Right kidney (tissue), 1 donor: ENCODE data around the gene ANLN.
"Not testable (repeated sequence)": the region's sequence is repeated elsewhere in the genome, so short reads cannot be mapped to it uniquely, and the experiment has no call there.

Source experiments
- DNase-seq: peaks from one replicate; pipeline ENCODE4 v3.0.0-alpha.2; 2016

The ANLN gene

DNA sequence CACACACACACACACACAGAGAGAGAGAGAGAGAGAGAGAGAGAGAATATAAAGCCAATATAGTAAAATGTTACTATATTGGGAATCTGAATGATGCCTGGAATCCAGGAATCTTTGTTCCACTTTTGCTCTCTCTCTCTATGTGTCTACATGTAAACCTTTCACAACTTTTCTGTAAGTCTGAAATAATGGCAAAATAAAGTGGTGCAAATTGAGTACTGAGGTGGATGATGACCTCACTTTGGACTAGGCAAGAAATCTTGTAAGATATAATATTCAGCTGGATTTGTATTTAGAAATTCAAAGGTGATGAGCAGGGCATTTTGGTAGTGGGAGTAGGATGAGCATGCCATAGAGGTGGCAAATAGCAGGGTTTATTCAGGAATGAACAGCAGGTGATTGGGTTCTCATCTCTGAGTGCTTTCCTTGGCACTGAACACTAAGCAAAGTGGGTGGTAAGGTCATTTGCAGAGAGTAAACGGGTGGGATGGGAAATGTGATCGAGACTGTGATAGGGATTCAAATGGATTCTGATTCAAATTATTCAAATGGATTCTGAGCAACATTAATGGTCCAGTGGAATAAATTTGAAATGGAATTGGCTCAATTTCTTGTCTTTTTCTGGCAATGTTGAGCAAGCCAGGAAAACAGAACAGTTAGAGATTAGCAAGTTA lies 9.7 kb upstream of the ANLN start:
- no peak for DNase-seq

DNA sequence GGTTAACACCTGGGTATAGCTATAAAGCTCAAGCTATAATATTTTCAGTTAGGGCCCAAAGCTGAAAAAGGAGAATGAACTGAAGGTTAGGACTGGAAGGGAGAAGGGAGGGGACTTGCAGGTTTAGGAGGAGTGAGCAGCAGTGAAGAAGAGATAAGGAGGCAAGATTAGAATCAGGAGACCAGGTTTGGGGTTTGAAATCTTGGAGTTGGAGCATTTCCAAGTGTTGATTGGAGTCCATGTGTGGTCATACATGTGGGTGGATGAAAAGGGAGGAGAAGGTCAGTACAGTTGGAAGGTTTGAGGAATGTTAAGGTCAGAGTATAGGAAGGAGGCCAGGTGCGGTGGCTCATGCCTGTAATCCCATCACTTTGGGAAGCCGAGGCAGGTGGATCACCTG lies 8.6 kb upstream of the ANLN start:
- DNase-seq, result no peak

DNA sequence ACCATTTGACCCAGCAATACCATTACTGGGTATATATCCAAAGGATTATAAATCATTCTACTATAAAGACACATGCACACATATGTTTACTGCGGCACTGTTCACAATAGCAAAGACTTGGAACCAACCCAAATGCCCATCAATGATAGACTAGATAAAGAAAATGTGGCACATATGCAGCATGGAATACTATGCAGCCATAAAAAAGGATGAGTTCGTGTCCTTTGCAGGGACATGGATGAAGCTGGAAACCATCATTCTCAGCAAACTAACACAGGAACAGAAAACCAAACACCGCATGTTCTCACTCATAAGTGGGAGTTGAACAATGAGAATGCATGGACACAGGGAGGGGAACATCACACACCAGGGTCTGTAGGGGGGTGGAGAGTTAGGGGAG lies 6.4 kb upstream of the ANLN start:
- not testable (repeated sequence) for DNase-seq

DNA sequence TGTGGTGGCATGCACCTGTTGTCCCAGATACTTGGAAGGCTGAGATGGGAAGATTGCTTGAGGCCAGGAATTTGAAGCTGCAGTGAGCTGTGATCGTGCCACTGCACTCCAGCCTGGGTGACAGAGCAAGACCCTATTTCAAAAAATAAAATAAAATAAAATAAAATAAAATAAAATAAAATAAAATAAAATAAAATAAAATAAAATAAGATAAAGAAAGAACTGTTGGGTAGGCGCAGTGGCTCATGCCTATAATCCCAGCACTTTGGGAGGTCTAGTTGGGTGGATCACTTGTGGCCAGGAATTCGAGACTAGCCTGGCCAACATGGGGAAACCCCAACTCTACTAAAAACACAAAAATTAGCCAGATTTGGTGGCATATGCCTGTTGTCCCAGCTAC lies 4.0 kb upstream of the ANLN start:
- DNase-seq, result not testable (repeated sequence)

GRCh38 chr7:36387435-36388231 lies 2.0 kb upstream of the ANLN start:
- DNase-seq, result no peak

GRCh38 chr7:36388423-36388822 lies 1.2 kb upstream of the ANLN start:
- no peak for DNase-seq

- DNase-seq, result peak; percentile 91
Measured at GRCh38 chr7:36390199-36391090, 783 bp downstream of the ANLN start.

DNA sequence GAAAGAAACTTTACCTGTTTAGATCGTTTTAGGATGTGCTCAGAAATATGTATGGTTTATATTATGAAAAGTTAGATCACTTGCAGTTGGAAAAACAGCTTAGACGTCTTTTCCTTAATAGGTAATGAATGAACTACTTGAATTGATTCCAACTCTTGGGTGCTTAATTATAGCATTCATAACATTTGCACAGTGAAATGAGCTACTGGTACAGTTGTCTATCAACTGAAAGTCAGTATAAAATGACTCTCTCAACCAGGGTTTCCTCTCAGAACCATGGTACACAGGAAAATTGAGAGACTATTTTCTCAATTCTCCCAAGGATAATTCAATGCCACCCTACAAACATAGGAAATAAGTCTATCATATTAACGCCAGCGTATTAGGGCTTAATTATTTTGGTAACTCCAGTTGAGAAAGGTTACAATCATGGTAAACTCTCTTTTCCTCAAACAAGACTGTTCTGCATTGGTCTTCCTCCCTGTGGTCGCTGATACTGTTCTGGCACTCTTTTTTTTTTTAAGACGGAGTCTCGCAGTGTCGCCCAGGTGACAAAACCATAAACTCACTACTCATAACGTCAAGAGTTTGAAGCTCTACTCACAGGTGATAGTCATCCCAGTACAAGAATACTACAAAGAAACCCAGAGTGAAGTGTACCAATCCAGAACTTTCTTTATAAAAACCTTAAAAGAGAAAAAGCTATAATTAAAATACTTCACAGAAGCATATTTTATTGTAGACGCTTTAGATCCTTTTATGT lies 2.0 kb downstream of the ANLN start:
- DNase-seq, result no peak

DNA sequence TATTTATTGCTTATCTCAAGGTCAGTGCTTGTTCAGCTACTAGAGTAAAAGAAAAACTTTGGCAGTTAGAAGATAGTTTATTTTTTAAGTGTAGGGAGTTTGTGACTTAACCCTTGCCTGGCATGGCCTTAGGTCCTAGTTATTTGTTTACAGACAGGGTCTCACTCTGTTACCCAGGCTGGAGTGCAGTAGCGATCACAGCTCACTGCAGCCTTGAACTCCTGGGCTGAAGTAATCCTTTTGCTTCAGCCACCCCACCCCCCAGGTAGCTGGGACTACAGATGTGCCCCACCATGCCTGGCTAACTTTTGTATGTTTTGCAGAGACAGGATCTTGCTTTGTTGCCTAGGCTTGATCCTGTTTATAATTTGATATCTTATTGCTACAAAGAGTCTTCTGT lies 4.2 kb downstream of the ANLN start:
- no peak for DNase-seq

DNA sequence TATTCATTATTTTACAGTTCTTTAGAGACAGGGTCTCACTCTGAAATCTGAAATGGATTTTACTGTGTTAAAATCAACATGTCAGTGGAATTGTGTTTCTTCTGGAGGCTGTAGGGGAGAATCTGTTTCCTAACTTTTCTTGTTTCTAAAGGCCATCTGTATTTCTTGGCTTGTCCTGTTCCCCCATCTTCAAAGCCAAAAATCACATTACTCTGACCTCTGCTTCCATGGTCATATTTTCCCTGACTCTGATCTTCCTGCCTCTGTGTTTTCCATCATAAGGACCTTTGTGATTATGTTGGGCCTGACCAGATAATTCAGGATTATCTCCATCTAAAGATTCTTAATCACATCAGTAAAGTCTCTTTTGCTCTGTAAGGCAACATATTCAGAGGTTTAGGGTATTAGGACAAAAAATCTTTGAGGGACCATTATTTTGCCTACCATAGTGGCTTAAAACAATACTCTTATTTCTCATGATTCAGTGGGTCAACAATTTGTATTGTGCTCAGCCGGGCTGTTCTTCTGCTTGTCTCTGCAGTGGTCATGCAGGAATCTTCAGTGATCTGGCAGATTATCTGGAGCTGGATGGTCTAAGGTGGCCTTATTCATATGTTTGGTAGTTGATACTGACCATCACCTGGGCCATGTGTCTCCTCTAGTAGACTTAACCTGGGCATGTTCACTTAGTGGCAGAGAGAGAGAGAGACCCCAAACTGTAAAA lies 5.7 kb downstream of the ANLN start:
- DNase-seq, result no peak

- no peak for DNase-seq
Measured at GRCh38 chr7:36396150-36396549, 6.5 kb downstream of the ANLN start.

- no peak for DNase-seq
Measured at GRCh38 chr7:36400036-36400435, 10.4 kb downstream of the ANLN start.

- no peak for DNase-seq
Measured at GRCh38 chr7:36400606-36401005, 10.9 kb downstream of the ANLN start.

GRCh38 chr7:36403452-36403851 lies 13.8 kb downstream of the ANLN start:
- no peak for DNase-seq

GRCh38 chr7:36404639-36405408 lies 15.2 kb downstream of the ANLN start:
- no peak for DNase-seq

DNA sequence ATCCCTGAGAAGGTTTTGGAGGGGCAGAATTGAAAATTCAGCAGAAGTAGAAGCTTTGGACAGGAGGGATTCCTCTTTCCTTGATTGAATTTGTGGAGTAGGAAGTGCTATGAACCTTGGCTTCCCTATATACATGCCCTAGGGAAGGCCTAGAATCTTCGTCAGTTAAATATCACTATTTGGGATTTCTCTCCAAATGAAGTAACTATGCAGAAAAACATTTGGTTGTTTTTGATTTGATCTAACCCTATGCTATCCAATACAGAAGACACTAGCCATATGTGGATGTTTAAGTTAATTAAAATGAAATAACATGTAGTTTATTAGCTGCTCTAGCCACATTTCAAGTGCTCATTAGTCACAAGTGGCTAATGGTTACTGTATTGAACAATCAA lies 15.7 kb downstream of the ANLN start:
- no peak for DNase-seq

DNA sequence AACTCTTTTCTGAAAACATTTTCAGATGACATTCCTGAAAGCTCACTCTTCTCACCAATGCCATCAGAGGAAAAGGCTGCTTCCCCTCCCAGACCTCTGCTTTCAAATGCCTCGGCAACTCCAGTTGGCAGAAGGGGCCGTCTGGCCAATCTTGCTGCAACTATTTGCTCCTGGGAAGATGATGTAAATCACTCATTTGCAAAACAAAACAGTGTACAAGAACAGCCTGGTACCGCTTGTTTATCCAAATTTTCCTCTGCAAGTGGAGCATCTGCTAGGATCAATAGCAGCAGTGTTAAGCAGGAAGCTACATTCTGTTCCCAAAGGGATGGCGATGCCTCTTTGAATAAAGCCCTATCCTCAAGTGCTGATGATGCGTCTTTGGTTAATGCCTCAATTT lies 16.5 kb downstream of the ANLN start:
- no peak for DNase-seq

GRCh38 chr7:36407636-36408550 lies 18.2 kb downstream of the ANLN start:
- DNase-seq, result no peak

DNA sequence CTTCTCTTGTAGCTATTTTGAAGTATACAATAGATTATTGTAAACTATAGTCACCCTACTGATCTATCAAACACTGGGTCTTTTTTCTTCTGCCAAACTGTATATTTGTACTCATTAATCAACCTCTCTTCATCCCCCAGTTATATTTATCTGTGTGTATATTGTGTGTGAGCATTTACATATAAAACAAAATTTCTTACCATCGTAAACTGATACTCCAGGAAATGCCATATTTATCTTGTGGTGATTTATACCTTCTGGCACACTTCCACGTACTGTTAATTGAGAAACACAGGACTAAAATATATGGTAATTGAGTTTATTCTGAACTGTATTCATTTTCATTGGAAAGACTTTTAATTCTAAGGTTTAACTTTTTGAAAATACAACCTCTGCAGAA lies 18.9 kb downstream of the ANLN start:
- DNase-seq, result no peak

DNA sequence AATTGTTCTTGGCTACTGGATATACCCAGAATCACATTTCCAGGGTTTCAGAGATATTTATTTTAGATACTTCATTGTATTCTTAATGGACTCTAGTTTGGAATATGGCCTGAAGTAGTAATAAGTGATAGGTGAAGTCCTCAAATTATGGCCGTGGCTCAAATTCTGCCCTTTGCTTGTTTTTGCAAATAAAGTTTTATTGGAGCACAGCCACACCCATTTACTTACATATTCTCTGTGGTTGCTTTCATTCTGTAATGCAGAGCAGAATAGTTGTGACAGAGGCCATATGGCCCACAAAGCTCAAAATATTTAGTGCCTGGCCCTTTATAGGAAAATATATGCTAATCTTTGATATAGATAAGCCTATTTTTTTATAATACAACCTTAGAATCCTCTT lies 19.5 kb downstream of the ANLN start:
- DNase-seq, result no peak
